ENCODE results near the gene SMIM28. TPM values are rescaled to one million over a fixed set of nuclear protein-coding genes. Genes with fewer than 3 reads are reported as not detected.

SMIM28 gene
- total RNA-seq, 2 experiments from 2014 or later, result not detected

DNA sequence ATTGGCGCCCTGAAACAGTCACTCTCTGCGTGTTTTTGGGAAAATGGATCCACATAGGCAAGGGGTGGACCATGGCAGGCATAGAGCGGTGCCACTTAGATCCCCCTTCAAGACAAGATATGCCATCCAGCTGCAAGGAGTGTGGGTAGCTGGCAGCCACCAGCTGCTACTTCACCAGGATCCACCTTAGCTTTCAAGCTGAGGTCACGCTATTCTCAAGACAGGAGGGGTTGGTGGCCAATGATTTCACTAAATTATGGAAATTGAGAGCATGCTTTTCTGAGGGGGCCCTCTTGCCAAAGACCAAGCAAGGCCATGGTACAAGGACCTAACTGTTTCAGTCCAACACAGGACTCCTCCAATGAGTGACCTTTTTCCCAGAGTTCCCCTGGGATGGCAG is 42.7 kb downstream of the SMIM28 start:
- Histone ChIP-seq H3K4me3 (ENCODE audit: low read depth, low read length, poor library complexity, severe bottlenecking) (no peak overlapping the region), H4K20me1 (ENCODE audit: insufficient read depth, low read length) (no peaks in the 10 kb centered on the region), H3K9me3 (ENCODE audit: low read length) (no peaks in the 10 kb centered on the region), H3K79me2 (ENCODE audit: insufficient read depth, low read depth, low read length) (no peaks in the 10 kb centered on the region), H3K27ac (ENCODE audit: low read depth, low read length, poor library complexity, severe bottlenecking) (no peak overlapping the region), H3K4me1 (ENCODE audit: insufficient read depth, low read length, poor library complexity, severe bottlenecking) (no peaks in the 10 kb centered on the region), H3K36me3 (ENCODE audit: insufficient read depth, low read length) (no peaks in the 10 kb centered on the region), H2AFZ (ENCODE audit: low read length) (no peak overlapping the region), H3K4me2 (ENCODE audit: low read length) (no peak overlapping the region), H3K9me2 (ENCODE audit: insufficient read depth, low read length) (no peaks in the 10 kb centered on the region)
- intact Hi-C loops (cut with micrococcal nuclease; ENCODE audit: unreplicated experiment), result no loop called here
- CTCF ChIA-PET (ENCODE audit: unreplicated experiment), result no interaction called here
- DNase-seq (ENCODE audit: low spot score), result no peak
- TF ChIP-seq EZH2phosphoT487 (IDR thresholded peaks at IDR 0.05; ENCODE audit: borderline replicate concordance, low read depth, low read length), result no peak
- TF ChIP-seq CTCF (conservative IDR thresholded peaks at IDR 0.05; ENCODE audit: low read length), result no peak
- no TSS peak for BruUV-seq (replicated peaks)
- POLR2A ChIA-PET, result no interaction called here

- intact Hi-C loops (cut with micrococcal nuclease; ENCODE audit: unreplicated experiment), result no loop called here
- CTCF ChIA-PET (ENCODE audit: unreplicated experiment), result no interaction called here
- H3K4me1 ChIP-seq (ENCODE audit: insufficient read depth, low read length, poor library complexity, severe bottlenecking), result no peaks in the 10 kb centered on the region
- H3K36me3 ChIP-seq (ENCODE audit: insufficient read depth, low read length), result no peaks in the 10 kb centered on the region
- no peak overlapping the region for H3K27ac ChIP-seq (ENCODE audit: low read depth, low read length, poor library complexity, severe bottlenecking)
- H3K9me3 ChIP-seq (ENCODE audit: low read length), result no peaks in the 10 kb centered on the region
- no peak overlapping the region for H3K4me3 ChIP-seq (ENCODE audit: low read depth, low read length, poor library complexity, severe bottlenecking)
- H3K9me2 ChIP-seq (ENCODE audit: insufficient read depth, low read length), result no peaks in the 10 kb centered on the region
- POLR2A ChIA-PET, result no interaction called here
- BruUV-seq (replicated peaks), result no TSS peak
- DNase-seq (ENCODE audit: low spot score), result no peak
- no peak overlapping the region for H2AFZ ChIP-seq (ENCODE audit: low read length)
- no peaks in the 10 kb centered on the region for H4K20me1 ChIP-seq (ENCODE audit: insufficient read depth, low read length)
- H3K4me2 ChIP-seq (ENCODE audit: low read length), result no peak overlapping the region
- H3K79me2 ChIP-seq (ENCODE audit: insufficient read depth, low read depth, low read length), result no peaks in the 10 kb centered on the region
- TF ChIP-seq EZH2phosphoT487 (IDR thresholded peaks at IDR 0.05; ENCODE audit: borderline replicate concordance, low read depth, low read length), result no peak
- TF ChIP-seq CTCF (conservative IDR thresholded peaks at IDR 0.05; ENCODE audit: low read length), result no peak
Measured at GRCh38 chr6:138421089-138421488, 43.4 kb downstream of the SMIM28 start.

GRCh38 chr6:138421608-138422007 is 43.9 kb downstream of the SMIM28 start:
- ChIA-PET CTCF (ENCODE audit: unreplicated experiment) (no interaction called here), POLR2A (no interaction called here)
- H3K27ac ChIP-seq (ENCODE audit: low read depth, low read length, poor library complexity, severe bottlenecking), result no peak overlapping the region
- BruUV-seq (replicated peaks), result no TSS peak
- no peaks in the 10 kb centered on the region for H4K20me1 ChIP-seq (ENCODE audit: insufficient read depth, low read length)
- no peaks in the 10 kb centered on the region for H3K9me2 ChIP-seq (ENCODE audit: insufficient read depth, low read length)
- intact Hi-C loops (cut with micrococcal nuclease; ENCODE audit: unreplicated experiment), result no loop called here
- H3K9me3 ChIP-seq (ENCODE audit: low read length), result no peaks in the 10 kb centered on the region
- no peaks in the 10 kb centered on the region for H3K79me2 ChIP-seq (ENCODE audit: insufficient read depth, low read depth, low read length)
- no peak overlapping the region for H2AFZ ChIP-seq (ENCODE audit: low read length)
- no peaks in the 10 kb centered on the region for H3K36me3 ChIP-seq (ENCODE audit: insufficient read depth, low read length)
- no peak overlapping the region for H3K4me2 ChIP-seq (ENCODE audit: low read length)
- no peak for DNase-seq (ENCODE audit: low spot score)
- H3K4me3 ChIP-seq (ENCODE audit: low read depth, low read length, poor library complexity, severe bottlenecking), result no peak overlapping the region
- TF ChIP-seq CTCF (conservative IDR thresholded peaks at IDR 0.05; ENCODE audit: low read length), result no peak
- no peak for TF ChIP-seq EZH2phosphoT487 (IDR thresholded peaks at IDR 0.05; ENCODE audit: borderline replicate concordance, low read depth, low read length)
- no peaks in the 10 kb centered on the region for H3K4me1 ChIP-seq (ENCODE audit: insufficient read depth, low read length, poor library complexity, severe bottlenecking)

Measured in OCI-LY7 (cell line).